Panc1 (cell line): ENCODE data around the gene GRK2.

ENCODE experiments used
- POLR2AphosphoS5 ChIP-seq: IDR thresholded peaks from 2 replicates; pipeline ENCODE4 v1.6.1; 2012; ENCODE audit warnings: mild to moderate bottlenecking, low read depth, low read length, moderate library complexity
- SIN3A ChIP-seq: IDR thresholded peaks from 2 replicates; pipeline ENCODE4 v1.6.1; 2012; ENCODE audit warnings: low read depth, mild to moderate bottlenecking, low read length, moderate library complexity, borderline replicate concordance; ENCODE audit not compliant: insufficient read depth
- TCF7L2 ChIP-seq: IDR thresholded peaks from 2 replicates; pipeline ENCODE4 v1.6.1; 2011; ENCODE audit warnings: mild to moderate bottlenecking, low read depth, low read length, inconsistent platforms
- TF ChIP-seq, protein P1 (sequence below): fragments of 450-650 bp; IDR thresholded peaks from 2 replicates; pipeline ENCODE4 v1.5.1; 2017; ENCODE audit warnings: mild to moderate bottlenecking
- TF ChIP-seq, protein P2 (sequence below), 2 experiments: IDR thresholded peaks; 2 replicates each; pipeline ENCODE4 v1.6.1; 2011 to 2012; ENCODE audit warnings: low read depth in 2 of 2, control low read depth in 1 of 2, low read length in 1 of 2, mild to moderate bottlenecking in 1 of 2, moderate library complexity in 1 of 2; ENCODE audit not compliant: insufficient read depth in 1 of 2

DNA sequence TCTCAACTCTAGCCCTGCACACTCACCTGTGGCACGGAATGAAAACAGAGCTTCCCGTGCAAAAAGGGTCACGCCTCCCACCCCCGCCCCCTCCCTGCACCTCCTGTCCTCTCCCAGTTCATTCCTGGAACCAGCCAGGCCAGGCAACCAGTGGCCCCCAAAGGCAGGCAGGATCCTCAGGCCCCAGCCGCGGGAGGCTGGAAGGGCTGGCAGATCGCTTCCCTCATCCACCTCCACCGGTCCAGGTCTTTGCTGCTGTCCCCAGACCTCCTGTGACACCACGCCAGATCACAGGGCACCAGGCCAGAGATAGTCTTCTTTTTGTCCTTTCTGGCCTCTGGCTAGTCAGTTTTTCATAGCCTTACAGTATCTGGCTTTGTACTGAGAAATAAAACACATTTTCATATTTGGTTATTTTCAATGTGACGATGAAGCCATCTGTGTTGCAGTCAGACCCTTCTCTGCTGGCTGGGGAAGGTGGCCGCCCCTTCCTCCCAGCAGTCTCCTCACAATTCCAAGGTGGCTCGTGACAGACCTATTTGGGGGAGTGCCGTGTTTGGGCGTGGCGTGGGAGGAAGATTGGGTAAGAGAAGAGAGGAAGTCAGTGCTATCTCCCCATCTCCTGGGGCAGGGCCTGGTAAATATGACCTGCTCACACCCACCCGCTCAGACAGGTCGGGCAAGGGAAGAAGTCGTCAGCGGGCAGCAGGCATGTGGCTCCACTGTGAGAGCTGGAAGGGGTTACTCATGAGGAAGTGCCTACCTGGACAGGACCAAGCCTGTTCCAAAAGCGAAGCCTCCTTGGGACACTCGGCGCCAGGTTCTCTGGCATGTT is 46.1 kb downstream of the GRK2 start:
- TF ChIP-seq, protein P1, sequence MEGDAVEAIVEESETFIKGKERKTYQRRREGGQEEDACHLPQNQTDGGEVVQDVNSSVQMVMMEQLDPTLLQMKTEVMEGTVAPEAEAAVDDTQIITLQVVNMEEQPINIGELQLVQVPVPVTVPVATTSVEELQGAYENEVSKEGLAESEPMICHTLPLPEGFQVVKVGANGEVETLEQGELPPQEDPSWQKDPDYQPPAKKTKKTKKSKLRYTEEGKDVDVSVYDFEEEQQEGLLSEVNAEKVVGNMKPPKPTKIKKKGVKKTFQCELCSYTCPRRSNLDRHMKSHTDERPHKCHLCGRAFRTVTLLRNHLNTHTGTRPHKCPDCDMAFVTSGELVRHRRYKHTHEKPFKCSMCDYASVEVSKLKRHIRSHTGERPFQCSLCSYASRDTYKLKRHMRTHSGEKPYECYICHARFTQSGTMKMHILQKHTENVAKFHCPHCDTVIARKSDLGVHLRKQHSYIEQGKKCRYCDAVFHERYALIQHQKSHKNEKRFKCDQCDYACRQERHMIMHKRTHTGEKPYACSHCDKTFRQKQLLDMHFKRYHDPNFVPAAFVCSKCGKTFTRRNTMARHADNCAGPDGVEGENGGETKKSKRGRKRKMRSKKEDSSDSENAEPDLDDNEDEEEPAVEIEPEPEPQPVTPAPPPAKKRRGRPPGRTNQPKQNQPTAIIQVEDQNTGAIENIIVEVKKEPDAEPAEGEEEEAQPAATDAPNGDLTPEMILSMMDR, result no peak
- no peak for TF ChIP-seq TCF7L2
- TF ChIP-seq POLR2AphosphoS5, result no peak; the same call in 1 of the 2 replicates
- TF ChIP-seq SIN3A, result no peak
- TF ChIP-seq, protein P2, sequence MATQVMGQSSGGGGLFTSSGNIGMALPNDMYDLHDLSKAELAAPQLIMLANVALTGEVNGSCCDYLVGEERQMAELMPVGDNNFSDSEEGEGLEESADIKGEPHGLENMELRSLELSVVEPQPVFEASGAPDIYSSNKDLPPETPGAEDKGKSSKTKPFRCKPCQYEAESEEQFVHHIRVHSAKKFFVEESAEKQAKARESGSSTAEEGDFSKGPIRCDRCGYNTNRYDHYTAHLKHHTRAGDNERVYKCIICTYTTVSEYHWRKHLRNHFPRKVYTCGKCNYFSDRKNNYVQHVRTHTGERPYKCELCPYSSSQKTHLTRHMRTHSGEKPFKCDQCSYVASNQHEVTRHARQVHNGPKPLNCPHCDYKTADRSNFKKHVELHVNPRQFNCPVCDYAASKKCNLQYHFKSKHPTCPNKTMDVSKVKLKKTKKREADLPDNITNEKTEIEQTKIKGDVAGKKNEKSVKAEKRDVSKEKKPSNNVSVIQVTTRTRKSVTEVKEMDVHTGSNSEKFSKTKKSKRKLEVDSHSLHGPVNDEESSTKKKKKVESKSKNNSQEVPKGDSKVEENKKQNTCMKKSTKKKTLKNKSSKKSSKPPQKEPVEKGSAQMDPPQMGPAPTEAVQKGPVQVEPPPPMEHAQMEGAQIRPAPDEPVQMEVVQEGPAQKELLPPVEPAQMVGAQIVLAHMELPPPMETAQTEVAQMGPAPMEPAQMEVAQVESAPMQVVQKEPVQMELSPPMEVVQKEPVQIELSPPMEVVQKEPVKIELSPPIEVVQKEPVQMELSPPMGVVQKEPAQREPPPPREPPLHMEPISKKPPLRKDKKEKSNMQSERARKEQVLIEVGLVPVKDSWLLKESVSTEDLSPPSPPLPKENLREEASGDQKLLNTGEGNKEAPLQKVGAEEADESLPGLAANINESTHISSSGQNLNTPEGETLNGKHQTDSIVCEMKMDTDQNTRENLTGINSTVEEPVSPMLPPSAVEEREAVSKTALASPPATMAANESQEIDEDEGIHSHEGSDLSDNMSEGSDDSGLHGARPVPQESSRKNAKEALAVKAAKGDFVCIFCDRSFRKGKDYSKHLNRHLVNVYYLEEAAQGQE (IDR thresholded peaks at IDR 0.05; ENCODE audit: insufficient read depth in 1 of 2, low read depth in 2 of 2, low read length in 1 of 2), result no peak
